Stomach smooth muscle (tissue), 2 donors: Measurements from ENCODE around the gene TRIM67.
"Not testable (repeated sequence)": the region's sequence is repeated elsewhere in the genome, so short reads cannot be mapped to it uniquely, and the experiment has no call there.

Experiments
- H3K27ac ChIP-seq: one replicate; pipeline ENCODE4 v1.7.0; 2013; ENCODE audit warnings: mild to moderate bottlenecking, low read length, inconsistent platforms
- H3K27me3 ChIP-seq, 2 donors: one replicate each; pipeline ENCODE4 v1.7.0; 2013; ENCODE audit warnings: low read length in 2 of 2; ENCODE audit not compliant: insufficient read depth in 2 of 2, control insufficient read depth in 1 of 2
- H3K36me3 ChIP-seq, 2 donors: one replicate each; pipeline ENCODE4 v1.7.0; 2013; ENCODE audit warnings: low read length in 2 of 2; ENCODE audit not compliant: control insufficient read depth in 2 of 2, insufficient read depth in 2 of 2
- H3K4me1 ChIP-seq: one replicate; pipeline ENCODE4 v1.7.0; 2013; ENCODE audit warnings: low read length; ENCODE audit not compliant: control insufficient read depth, insufficient read depth
- H3K4me3 ChIP-seq, 2 donors: one replicate each; pipeline ENCODE4 v1.7.0; 2013; ENCODE audit warnings: low read length in 2 of 2
- H3K9ac ChIP-seq, 2 donors: one replicate each; pipeline ENCODE4 v1.7.0; 2013; ENCODE audit warnings: low read length in 2 of 2, mild to moderate bottlenecking in 1 of 2
- H3K9me3 ChIP-seq, 2 donors: one replicate each; pipeline ENCODE4 v1.7.0; 2013; ENCODE audit warnings: low read length in 2 of 2; ENCODE audit not compliant: control insufficient read depth in 2 of 2
- donor health status: healthy.
- donor health status: Pancreatic carcinoma.

TRIM67 gene

GRCh38 chr1:231206856-231207255, 45.0 kb downstream of the TRIM67 start:
- Histone ChIP-seq H3K4me1 (peaks cover 6% of the 10 kb centered on the region), H3K9me3 (no peaks in the 10 kb centered on the region), H3K36me3 (no peaks in the 10 kb centered on the region), H3K27ac (no peak overlapping the region), H3K27me3 (peaks cover 0 to 8% of the 10 kb centered on the region in 2 donors), H3K9ac (no peak overlapping the region), H3K4me3 (no peak overlapping the region)

- H3K9ac ChIP-seq, result no peak overlapping the region
- H3K4me1 ChIP-seq, result peaks cover 6% of the 10 kb centered on the region
- no peak overlapping the region for H3K4me3 ChIP-seq
- H3K27me3 ChIP-seq, result peaks cover 0 to 8% of the 10 kb centered on the region in 2 donors
- H3K36me3 ChIP-seq, result no peaks in the 10 kb centered on the region
- no peaks in the 10 kb centered on the region for H3K9me3 ChIP-seq
- no peak overlapping the region for H3K27ac ChIP-seq
Measured at GRCh38 chr1:231207437-231207836, 45.6 kb downstream of the TRIM67 start.

GRCh38 chr1:231208980-231209379, 47.1 kb downstream of the TRIM67 start:
- Histone ChIP-seq H3K4me1 (peaks cover 6% of the 10 kb centered on the region), H3K9me3 (no peaks in the 10 kb centered on the region), H3K9ac (no peak overlapping the region), H3K4me3 (no peak overlapping the region), H3K36me3 (no peaks in the 10 kb centered on the region), H3K27me3 (peaks cover under 1 to 2% of the 10 kb centered on the region in 2 donors), H3K27ac (no peak overlapping the region)

- Histone ChIP-seq H3K4me3 (no peak overlapping the region), H3K27me3 (peaks cover 0 to 3% of the 10 kb centered on the region in 2 donors), H3K4me1 (peaks cover 6% of the 10 kb centered on the region), H3K36me3 (no peaks in the 10 kb centered on the region), H3K9me3 (no peaks in the 10 kb centered on the region), H3K9ac (no peak overlapping the region), H3K27ac (no peak overlapping the region)
Measured at GRCh38 chr1:231209531-231209930, 47.7 kb downstream of the TRIM67 start.

- H3K27me3 ChIP-seq, result peaks cover 0 to 3% of the 10 kb centered on the region in 2 donors
- H3K36me3 ChIP-seq, result no peaks in the 10 kb centered on the region
- no peak overlapping the region for H3K27ac ChIP-seq
- H3K4me1 ChIP-seq, result peaks cover 6% of the 10 kb centered on the region
- H3K9ac ChIP-seq, result no peak overlapping the region
- H3K4me3 ChIP-seq, result no peak overlapping the region
- H3K9me3 ChIP-seq, result no peaks in the 10 kb centered on the region
Measured at GRCh38 chr1:231210126-231210525, 48.3 kb downstream of the TRIM67 start.

GRCh38 chr1:231211005-231211857, 49.4 kb downstream of the TRIM67 start:
- Histone ChIP-seq H3K36me3 (no peaks in the 10 kb centered on the region), H3K27me3 (peaks cover 3 to 6% of the 10 kb centered on the region in 2 donors), H3K4me3 (peak overlapping the region; percentile 64 to 74), H3K9me3 (no peaks in the 10 kb centered on the region), H3K9ac (peak overlapping the region in 1 of 2 donors; percentile 55), H3K27ac (no peak overlapping the region), H3K4me1 (peaks cover 6% of the 10 kb centered on the region)

GRCh38 chr1:231212301-231212700, 50.4 kb downstream of the TRIM67 start:
- not testable (repeated sequence) for H3K9me3 ChIP-seq, H3K9ac ChIP-seq, H3K4me1 ChIP-seq, H3K4me3 ChIP-seq, H3K27ac ChIP-seq, H3K36me3 ChIP-seq
- H3K27me3 ChIP-seq, result peaks cover 3 to 10% of the 10 kb centered on the region in 2 donors

- Histone ChIP-seq H3K9me3 (no peaks in the 10 kb centered on the region), H3K4me3 (no peak overlapping the region), H3K4me1 (peaks cover 6% of the 10 kb centered on the region), H3K9ac (no peak overlapping the region), H3K27me3 (peaks cover 3 to 11% of the 10 kb centered on the region in 2 donors), H3K36me3 (no peaks in the 10 kb centered on the region), H3K27ac (no peak overlapping the region)
Measured at GRCh38 chr1:231213831-231214573, 52.1 kb downstream of the TRIM67 start.

- no peak overlapping the region for H3K9ac ChIP-seq
- no peaks in the 10 kb centered on the region for H3K36me3 ChIP-seq
- H3K27me3 ChIP-seq, result peaks cover 3 to 11% of the 10 kb centered on the region in 2 donors
- no peak overlapping the region for H3K4me3 ChIP-seq
- H3K4me1 ChIP-seq, result peaks cover 6% of the 10 kb centered on the region
- H3K9me3 ChIP-seq, result no peaks in the 10 kb centered on the region
- H3K27ac ChIP-seq, result no peak overlapping the region
Measured at GRCh38 chr1:231214918-231215680, 53.2 kb downstream of the TRIM67 start.

- peaks cover 6% of the 10 kb centered on the region for H3K4me1 ChIP-seq
Measured at GRCh38 chr1:231215681-231216385, 54.0 kb downstream of the TRIM67 start.

More at GRCh38 chr1:231215681-231216385, 54.0 kb downstream of the TRIM67 start:
- H3K27me3 ChIP-seq, result peaks cover 3 to 11% of the 10 kb centered on the region in 2 donors
- H3K27ac ChIP-seq, result no peak overlapping the region
- H3K4me3 ChIP-seq, result no peak overlapping the region
- H3K9ac ChIP-seq, result no peak overlapping the region
- no peaks in the 10 kb centered on the region for H3K9me3 ChIP-seq
- no peaks in the 10 kb centered on the region for H3K36me3 ChIP-seq
